Measurements from ENCODE around the gene POLR1F.

POLR1F gene

GRCh38 chr7:19674266-19674960 is 34.4 kb downstream of the POLR1F start:
- DNase-seq, result no peak

- no peak for DNase-seq
These were observed 38.0 kb downstream of the POLR1F start for GRCh38 chr7:19670806-19671205.

GRCh38 chr7:19665399-19666008 is 43.3 kb downstream of the POLR1F start:
- peak; percentile 11 to 36 for DNase-seq

- no peak for DNase-seq
These were observed 44.9 kb downstream of the POLR1F start for GRCh38 chr7:19663816-19664462.

- DNase-seq, result no peak
These were observed 60.0 kb downstream of the POLR1F start for GRCh38 chr7:19648791-19649190.
